ENCODE measurements around the gene PDLIM7.

DNA sequence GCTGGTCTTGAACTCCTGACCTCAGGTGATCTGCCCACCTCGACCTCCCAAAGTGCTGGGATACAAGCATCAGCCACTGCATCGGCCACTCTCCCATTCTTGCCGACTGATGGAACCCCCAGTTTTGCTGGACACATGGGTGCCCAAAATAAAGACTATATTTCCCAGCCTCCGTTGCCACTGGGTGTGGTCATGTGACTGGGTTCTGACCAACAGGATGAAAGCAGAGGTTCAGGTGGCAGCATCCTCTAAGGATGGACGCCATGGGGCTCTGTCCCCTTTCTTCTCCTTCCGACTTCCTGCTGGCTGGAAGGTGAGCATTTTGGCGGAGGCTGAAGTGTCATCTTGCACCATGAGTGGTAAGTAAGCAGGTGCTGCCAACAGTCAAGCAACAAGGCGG is 10.3 kb downstream of the PDLIM7 start:
- TF ChIP-seq EZH2 (IDR thresholded peaks at IDR 0.05; ENCODE audit: borderline replicate concordance, insufficient read depth, low read length, poor library complexity, severe bottlenecking) (no peak), EP300 (conservative IDR thresholded peaks at IDR 0.05; ENCODE audit: poor library complexity, severe bottlenecking) (no peak), POLR2AphosphoS5 (IDR thresholded peaks at IDR 0.05) (no peak), RAD21 (conservative IDR thresholded peaks at IDR 0.05) (no peak)
- TF ChIP-seq, protein P1, sequence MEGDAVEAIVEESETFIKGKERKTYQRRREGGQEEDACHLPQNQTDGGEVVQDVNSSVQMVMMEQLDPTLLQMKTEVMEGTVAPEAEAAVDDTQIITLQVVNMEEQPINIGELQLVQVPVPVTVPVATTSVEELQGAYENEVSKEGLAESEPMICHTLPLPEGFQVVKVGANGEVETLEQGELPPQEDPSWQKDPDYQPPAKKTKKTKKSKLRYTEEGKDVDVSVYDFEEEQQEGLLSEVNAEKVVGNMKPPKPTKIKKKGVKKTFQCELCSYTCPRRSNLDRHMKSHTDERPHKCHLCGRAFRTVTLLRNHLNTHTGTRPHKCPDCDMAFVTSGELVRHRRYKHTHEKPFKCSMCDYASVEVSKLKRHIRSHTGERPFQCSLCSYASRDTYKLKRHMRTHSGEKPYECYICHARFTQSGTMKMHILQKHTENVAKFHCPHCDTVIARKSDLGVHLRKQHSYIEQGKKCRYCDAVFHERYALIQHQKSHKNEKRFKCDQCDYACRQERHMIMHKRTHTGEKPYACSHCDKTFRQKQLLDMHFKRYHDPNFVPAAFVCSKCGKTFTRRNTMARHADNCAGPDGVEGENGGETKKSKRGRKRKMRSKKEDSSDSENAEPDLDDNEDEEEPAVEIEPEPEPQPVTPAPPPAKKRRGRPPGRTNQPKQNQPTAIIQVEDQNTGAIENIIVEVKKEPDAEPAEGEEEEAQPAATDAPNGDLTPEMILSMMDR (IDR thresholded peaks at IDR 0.05; ENCODE audit: poor library complexity, severe bottlenecking): no peak
- TF ChIP-seq, protein P2, sequence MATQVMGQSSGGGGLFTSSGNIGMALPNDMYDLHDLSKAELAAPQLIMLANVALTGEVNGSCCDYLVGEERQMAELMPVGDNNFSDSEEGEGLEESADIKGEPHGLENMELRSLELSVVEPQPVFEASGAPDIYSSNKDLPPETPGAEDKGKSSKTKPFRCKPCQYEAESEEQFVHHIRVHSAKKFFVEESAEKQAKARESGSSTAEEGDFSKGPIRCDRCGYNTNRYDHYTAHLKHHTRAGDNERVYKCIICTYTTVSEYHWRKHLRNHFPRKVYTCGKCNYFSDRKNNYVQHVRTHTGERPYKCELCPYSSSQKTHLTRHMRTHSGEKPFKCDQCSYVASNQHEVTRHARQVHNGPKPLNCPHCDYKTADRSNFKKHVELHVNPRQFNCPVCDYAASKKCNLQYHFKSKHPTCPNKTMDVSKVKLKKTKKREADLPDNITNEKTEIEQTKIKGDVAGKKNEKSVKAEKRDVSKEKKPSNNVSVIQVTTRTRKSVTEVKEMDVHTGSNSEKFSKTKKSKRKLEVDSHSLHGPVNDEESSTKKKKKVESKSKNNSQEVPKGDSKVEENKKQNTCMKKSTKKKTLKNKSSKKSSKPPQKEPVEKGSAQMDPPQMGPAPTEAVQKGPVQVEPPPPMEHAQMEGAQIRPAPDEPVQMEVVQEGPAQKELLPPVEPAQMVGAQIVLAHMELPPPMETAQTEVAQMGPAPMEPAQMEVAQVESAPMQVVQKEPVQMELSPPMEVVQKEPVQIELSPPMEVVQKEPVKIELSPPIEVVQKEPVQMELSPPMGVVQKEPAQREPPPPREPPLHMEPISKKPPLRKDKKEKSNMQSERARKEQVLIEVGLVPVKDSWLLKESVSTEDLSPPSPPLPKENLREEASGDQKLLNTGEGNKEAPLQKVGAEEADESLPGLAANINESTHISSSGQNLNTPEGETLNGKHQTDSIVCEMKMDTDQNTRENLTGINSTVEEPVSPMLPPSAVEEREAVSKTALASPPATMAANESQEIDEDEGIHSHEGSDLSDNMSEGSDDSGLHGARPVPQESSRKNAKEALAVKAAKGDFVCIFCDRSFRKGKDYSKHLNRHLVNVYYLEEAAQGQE (IDR thresholded peaks at IDR 0.05; ENCODE audit: borderline replicate concordance): no peak

All from neural cell (in vitro differentiated cells).